Head of caudate nucleus (tissue), 42 donors: Measurements from ENCODE around the gene LSG1.
"Not testable (repeated sequence)": the region's sequence is repeated elsewhere in the genome, so short reads cannot be mapped to it uniquely, and the experiment has no call there.

Experiments used
- DNase-seq, 42 donors: peaks; one replicate each; pipeline versions ENCODE4 v3.0.0 to v3.0.0-alpha.2; 2020 to 2021; ENCODE audit warnings: mixed read lengths in 7 of 42
- intact Hi-C: fragments of 100-400 bp; cut with DNase I; formaldehyde crosslinking; loops from one replicate; pipeline ENCODE4 v1.15.0; 2022

LSG1 gene

DNA sequence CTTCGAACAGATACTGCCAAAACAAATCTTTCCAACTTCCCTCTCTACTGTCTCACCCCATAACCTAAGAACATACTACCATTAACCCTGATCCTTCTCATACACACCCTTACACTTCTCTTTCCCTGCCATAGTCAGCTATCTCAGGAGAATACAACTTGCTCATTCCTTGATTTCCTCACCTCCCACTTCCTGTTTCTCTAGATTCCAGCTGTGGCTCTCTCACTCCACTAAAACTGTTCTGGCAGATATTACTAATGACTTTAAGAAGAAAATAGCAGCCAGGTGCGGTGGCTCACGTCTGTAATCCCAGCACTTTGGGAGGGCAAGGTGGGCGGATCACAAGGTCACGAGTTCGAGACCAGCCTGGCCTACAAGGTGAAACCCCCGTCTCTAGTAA lies 4.6 kb downstream of the LSG1 start:
- DNase-seq, result no peak
- intact Hi-C loops, result no loop called here

DNA sequence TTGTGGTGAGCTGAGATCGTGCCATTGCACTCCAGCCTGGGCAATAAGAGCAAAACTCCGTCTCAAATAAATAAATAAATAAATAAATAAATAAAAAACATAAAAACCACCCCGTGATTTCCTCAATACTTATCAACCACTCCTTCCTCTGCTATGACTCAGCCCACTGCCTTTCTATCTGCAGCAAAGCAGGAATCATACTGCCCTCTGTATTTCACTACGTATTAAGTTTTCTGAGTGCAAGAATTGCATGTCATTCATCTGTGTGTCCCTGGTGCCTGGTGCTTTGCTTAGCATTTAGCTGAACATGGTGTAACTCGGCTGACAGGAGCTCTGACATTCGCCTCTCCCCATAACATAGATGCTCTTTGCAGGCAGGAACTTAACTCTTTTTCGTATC lies 7.1 kb downstream of the LSG1 start:
- peak in 1 of 42 donors; percentile 7 for DNase-seq
- intact Hi-C loops, result no loop called here

DNA sequence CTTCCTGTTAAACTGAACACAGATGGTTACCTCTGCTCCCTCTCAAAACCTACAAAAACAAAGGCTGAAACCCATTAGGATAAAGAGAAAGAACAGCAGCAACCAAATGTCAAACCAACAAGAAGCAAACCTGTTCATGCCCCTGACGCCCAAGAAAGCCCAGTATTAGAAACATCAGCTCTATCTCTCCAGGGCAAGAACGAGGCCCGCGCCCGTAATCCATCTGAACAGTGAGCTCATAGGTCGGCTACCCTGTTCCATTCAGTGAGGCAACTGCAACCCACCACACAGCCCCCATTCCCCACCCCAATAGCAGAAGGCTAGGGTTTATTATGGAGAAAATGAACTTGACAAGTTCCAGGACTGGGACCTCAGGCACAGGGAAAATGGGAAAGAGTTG lies 10.0 kb downstream of the LSG1 start:
- intact Hi-C loops, result no loop called here
- DNase-seq, result no peak

DNA sequence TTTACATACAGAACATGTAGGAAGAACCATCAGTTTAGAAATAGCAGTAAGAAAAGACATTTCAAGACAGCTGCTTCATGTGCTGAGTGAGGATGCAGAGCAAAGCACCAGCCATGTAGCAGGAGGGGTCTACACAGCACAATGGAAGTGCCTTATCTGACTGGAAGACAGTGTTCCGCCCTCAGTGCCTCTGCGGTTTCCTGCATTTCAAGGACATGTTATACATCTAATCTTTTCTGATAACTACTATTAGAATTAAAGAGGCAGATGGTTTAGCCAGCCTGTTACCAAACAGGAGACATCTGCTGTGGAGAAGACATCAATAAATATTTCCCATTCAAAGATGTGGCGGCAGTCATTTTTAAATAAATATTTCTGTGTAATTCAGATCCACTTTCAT lies 10.6 kb downstream of the LSG1 start:
- no peak for DNase-seq
- intact Hi-C loops, result no loop called here

DNA sequence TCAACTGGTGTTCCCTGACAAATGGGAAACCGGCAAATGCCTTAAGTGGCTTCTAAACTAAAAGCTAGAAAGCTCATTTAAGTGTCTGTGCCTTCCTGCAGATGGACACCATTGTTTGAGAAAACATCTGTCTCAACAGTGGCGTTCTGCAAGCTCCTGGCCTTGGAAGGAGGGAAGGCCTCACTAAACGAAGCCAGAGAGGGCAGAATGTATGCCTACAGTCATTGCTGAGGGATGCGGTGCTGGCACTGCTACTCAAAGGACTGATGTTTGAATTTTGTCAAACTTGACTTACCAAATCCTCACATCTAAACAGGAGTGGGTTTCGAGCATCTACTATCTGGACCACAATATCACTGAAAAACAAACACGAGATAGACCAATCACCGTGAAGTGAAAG lies 12.2 kb downstream of the LSG1 start:
- DNase-seq, result no peak
- intact Hi-C loops, result no loop called here

DNA sequence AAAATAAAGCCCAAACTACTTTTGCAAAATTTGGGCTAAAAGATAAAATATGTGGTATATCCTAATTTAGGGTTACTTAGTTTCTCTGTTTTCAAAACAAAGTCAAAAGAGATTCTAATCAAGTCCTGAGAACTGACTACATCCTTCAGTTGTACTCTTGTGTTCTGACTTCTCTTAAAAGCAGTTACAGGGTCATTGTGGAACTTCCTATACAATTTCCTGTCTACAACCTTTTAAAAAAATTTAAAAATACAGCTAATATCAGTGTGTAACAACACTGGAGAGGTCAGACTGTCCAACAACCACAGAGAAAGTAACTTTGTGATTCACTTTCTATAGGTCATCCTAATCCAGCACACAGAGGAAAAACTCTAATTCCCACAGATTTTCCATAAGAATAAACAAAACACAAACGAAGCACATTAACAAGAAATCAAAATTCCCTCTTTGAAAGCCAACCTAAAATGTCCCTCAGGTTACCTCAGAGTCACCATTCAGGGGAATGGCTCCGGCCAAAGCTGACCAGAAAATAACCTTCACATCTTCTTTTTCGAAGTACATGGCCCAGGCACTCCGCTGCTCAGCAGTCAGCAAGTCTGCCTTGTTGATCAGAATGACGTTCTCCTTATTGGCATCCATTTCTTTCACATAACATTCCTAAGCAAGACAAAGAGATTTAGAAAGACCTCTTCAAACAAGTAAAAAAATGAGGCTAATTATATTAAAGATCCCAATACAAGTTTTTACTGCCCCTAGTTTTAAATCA lies 13.3 kb downstream of the LSG1 start:
- intact Hi-C loops, result no loop called here
- DNase-seq, result no peak

DNA sequence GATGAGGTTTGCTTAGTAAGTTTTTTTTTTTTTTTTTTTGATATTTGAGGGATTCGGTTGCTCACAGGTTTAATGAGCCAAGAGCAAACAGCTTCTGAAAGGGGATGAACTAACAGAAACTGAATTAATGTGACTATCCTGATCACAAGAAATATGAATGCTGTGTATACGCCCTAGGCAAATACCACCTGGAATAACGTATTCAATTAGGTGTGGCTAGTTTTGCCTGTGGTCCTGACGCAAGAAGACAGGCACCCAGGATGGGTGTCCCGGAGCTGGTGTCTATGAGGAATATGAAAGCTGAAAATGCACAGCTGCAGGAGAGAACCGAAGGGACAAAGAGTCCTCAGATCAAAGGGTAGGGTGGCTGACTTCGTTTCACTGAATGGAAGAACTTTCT lies 14.6 kb downstream of the LSG1 start:
- intact Hi-C loops, result no loop called here
- DNase-seq, result no peak

DNA sequence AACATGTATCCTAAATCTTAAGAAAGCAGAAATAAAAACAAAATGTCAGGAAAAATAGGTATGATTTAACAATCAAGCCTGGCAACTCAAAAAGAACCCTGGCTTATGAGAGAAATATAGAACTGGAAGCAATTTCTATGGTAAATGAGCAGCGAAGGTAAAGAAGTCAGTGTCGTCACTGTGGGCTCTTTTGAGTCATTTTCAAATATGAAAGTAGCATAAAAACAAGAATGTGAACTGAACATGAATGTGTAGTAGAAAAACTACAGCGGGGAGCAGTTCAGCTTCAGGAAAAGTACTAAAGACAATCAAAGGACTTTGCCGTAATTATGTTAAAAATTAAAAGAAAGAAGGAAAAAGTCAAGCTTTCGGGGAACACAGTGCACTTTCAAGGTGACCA lies 17.5 kb downstream of the LSG1 start:
- intact Hi-C loops, result no loop called here

DNA sequence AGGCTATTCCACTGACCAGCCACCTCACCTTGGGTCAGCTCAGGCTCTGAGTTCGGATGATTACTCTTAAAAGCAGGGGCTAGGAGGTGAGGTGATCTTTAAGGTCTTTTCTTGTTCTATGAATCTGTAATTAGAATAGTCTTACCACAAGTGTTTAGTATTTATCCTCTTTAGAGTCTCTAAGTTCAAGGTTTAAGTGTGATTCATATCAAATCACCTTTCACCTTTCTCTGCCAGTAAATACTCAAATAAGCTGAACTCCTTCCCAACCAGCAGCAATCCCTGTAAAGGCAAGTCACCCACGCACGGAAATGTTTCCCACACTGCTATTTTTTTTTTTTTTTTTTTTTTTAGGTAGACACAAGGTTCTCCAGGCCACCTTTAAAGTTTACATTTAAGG lies 24.2 kb downstream of the LSG1 start:
- peak in 1 of 42 donors; percentile 20 for DNase-seq
- intact Hi-C loops, result no loop called here

More for the DNA sequence above, 17.5 kb downstream of the LSG1 start:
- no peak for DNase-seq

DNA sequence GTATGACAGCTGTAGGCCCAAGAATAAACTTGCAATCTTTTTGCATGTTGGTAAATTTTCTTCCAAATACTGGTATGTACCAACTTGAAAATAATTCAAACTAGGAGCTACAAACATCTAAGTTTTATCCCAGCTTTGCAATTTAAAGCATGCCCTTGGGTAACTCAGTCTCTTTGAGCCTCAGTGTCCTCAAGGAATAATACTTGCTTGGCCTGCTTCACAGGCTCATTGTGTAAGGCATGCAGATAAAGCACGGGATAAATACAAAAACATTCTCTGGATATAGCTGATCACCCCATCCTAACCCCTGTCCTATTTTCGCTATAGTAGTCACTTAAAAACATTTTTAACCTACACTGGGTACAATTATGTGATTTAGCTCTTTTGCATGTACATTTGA lies 29.2 kb downstream of the LSG1 start:
- DNase-seq, result no peak
- intact Hi-C loops, result no loop called here

DNA sequence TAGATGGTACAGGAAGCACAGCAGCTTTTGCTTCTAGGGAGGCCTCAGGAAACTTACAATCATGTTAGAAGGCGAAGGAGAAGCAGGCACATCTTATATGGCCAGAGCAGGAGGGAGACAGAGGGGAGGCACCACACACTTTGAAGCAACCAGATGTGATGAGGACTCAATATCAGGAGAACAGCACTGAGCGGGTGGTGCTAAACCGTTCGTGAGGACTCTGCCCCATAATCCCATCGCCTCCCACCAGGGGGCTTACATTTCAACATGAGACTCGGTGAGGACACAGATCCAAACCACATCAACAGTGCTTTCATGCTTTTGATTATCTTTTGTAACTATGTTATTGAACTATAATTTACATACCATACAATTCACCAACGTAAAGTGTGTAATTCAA lies 31.2 kb downstream of the LSG1 start:
- intact Hi-C loops, result no loop called here
- DNase-seq, result no peak

DNA sequence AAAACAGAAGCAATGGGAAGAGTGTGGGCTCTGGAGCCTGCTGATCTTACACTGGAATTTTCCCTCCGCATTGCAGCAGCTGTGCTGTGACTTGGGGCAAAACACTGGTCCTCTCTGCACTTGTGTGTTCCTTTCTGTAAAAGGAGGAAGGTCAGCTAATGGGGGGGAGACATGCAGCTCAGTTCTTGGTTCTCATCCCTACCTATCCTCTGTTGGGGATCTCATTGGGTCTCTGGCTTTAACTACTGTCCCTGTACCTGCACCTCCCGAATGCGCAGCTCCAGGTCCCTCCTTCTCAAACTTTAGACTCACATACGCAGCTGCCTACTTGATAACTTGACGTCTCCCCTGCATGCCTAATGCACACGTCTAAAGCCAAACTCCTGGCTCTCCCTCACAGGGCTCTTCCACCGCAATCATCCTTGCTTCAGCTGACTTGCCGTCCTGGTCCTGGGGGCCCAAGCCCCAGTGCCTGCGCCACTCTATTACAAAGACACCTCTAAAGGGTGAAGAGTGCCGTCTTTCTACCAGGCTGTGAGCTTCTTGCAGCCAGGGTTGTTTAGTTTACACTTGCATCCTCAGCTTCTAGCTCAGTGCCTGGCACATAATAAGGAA lies 32.9 kb downstream of the LSG1 start:
- intact Hi-C loops, result no loop called here
- DNase-seq, result peak in 1 of 42 donors; percentile 36

DNA sequence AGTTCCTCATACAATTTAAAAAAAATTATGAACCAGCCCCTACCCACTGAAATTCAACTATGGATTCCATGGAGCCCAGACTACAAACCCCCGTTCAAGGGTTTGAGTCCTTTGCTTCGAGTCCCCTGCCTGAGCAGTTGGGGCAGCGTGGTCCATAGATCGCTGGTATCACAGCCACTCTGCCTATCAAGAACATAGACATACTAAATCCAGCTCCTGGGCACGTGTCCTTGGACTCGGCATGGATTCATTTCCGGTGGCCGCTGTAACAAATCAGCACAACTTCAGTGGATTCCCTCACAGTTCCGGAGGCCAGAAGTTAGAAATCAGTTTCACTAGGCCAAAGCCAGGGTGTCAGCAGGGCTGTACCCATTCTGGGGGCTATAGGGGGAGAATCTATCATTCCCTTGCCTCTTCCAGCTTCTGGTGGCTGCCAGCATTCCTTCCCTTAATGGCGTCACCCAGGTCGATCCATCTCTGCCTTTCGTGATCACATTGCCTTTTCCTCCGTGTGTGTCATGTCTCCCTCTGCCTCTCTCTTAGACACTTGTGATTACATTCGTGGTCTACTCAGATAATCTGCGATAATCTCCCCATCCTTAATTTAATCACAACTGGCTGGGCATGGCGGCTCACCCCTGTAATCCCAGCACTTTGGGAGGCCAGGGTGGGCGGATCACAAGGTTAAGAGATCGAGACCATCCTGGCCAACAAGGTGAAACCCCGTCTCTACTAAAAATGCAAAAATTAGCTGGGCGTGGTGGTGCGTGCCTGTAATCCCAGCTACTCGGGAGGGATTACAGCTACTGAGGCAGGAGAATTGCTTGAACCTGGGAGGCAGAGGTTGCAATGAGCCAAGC lies 34.2 kb downstream of the LSG1 start:
- intact Hi-C loops, result no loop called here
- peak in 2 of 42 donors; percentile 16 to 31 for DNase-seq

DNA sequence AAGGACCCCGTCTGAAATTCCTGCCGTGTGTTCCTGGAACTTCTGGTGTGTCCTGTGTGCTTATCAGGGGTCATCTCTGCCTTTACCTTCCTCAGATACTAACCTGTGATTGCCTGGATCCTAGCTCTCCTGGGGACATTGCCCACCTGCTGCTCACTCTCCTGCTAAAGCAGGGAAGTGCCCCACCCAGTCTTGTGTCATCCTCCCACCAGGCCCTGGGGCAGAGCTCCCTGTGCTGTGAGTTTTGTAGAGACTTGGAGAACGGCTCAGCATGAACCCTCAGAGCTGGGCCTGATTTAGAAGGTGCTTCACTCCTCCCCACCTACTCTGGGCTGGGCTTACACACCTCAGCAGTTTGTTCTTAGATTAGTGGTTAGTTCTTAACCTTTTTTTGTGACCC lies 34.9 kb downstream of the LSG1 start:
- peak in 37 of 42 donors; percentile 25 to 89 (median 59) for DNase-seq
- intact Hi-C loops, result no loop called here

DNA sequence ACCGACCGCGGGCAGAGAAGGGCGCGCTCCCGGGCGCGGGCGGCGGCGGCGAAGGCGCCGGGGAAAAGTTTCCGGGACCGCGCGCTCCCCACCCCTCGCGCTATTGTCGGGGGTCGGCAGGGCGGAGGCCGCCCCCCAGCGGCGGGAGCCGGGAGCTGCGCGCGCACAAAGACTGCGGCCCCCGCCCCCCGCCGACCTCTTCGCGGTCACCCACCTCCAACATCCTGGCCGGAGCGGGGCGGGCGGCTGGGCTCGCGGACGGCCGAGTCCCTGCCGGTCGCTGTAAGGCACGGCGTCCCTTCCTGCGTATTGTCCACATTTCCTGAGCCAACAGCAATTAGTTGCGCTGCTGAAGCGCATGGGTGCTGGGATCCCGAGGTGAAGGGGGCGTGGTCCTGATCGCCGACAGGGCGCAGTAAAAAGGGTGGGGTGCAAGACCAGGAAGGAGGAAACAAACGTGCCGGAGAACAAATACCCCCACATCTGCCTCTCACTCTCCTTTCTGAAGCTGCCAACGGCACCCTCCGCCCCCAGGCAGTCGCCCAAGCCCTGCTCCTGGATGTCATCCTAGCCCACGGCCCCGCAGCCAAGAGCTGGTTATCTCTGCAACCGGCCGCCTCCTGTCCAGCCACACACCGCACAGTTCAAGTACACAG lies 38.5 kb downstream of the LSG1 start, which contains the start of gene TMEM44:
TSS of gene TMEM44 (minus strand) at position 71 of the 656 bp plus-strand sequence. CDS start 204 bp downstream, outside the sequence.
- peak in 39 of 42 donors; percentile 13 to 76 (median 54) for DNase-seq
- intact Hi-C loops, result no loop called here

DNA sequence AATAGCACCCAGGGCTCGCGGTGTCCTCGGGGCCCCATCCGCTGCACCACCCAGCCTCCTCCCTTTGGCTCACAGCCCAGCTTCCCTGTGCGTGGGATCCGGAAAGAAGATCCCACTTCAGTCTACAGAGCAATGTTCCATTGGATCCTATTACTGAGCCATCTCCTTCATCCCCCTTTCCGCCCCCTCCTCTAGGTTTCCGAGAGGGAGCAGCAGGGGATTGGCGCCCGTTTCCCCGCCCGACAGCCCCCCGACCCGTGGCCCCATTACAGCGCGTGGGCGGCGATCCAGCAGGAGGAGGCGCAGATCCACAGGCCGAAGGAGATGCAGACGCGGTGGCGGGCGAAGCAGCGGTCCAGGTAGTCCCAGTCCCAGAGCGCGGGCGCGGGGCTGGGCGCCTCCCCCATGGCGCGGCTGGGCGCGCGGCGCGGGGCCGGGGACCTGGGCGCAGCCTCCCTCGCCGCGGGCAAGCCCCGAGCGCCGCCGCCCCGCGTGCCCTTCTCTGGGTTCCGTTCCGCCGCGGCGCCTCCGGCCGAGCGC lies 39.1 kb downstream of the LSG1 start:
- DNase-seq, result peak in 26 of 42 donors; percentile 14 to 58 (median 38)
- intact Hi-C loops, result no loop called here

DNA sequence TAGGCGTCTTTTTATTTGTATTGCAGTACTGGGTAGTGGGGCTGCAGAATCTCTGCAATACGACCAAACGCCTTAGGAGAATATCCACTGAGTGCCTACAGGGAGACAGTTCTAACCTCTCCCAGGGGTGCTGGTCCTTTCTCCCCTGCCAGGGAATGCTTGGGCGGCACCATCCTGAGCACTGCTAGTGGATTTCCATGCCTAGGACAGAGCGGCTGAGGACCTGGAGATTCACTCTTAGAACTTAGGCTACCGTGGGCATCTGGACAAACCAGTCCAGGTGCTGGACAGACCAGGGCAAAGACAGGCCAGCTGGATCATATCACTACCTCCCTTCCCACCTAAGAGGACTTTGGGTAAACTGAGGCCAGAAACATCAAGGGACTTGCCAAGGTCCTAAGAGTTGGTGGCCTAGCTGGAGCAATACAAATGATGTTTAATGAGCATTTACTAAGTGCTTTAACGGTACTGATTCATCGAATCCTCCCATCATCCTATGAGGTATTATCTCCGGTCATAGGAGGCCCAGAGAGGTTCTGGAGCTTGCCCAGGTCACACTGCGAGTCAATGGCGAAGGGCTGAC lies 39.7 kb downstream of the LSG1 start:
- intact Hi-C loops, result no loop called here
- DNase-seq, result peak in 4 of 42 donors; percentile 3 to 27 (median 12)

DNA sequence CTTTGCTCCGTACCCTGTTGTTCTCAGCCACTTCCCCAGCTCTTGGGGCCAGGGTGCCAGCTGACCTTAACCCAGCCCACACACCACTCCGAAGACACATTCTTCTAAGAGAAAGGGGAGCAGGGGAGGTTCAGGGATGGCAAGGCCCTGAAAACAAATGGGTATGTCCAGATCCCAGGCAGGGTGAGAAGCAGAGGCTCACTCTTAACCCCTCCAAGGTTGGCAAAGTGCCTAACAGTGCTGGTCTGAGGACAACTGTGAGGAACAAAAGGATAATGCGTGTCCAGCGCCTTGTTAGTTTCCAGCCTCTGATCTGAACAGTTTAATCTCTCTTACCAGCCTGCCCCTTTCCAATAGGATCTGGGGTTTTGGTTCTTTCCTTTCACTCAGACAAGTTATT lies 40.3 kb downstream of the LSG1 start:
- peak in 4 of 42 donors; percentile 9 to 29 (median 18) for DNase-seq
- intact Hi-C loops, result no loop called here

DNA sequence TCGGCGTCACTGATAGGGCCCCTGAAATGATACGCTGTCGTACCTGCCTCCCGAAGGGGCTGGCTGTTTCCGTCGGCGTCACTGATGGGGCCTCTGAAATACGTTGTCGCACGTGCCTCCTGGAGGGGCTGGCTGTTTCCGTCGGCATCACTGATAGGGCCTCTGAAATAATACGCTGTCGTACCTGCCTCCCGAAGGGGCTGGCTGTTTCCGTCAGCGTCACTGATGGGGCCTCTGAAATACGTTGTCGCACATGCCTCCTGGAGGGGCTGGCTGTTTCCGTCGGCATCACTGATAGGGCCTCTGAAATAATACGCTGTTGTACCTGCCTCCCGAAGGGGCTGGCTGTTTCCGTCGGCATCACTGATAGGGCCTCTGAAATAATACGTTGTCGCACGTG lies 41.3 kb downstream of the LSG1 start:
- intact Hi-C loops, result not testable (repeated sequence)
- DNase-seq, result peak in 1 of 42 donors; percentile 10
